Measurements from ENCODE around the gene CARD8.
"Not testable (repeated sequence)": the region's sequence is repeated elsewhere in the genome, so short reads cannot be mapped to it uniquely, and the experiment has no call there.

CARD8 gene

GRCh38 chr19:48260359-48260714, 4.6 kb upstream of the CARD8 start:
- DNase-seq, result not testable (repeated sequence)

GRCh38 chr19:48258992-48259391, 3.3 kb upstream of the CARD8 start:
- not testable (repeated sequence) for DNase-seq

- DNase-seq, result peak; percentile 6
Measured at GRCh38 chr19:48258350-48258749, 2.6 kb upstream of the CARD8 start.

- no peak for DNase-seq
Measured at GRCh38 chr19:48254529-48254970, 1.2 kb downstream of the CARD8 start.

- DNase-seq, result no peak
Measured at GRCh38 chr19:48253999-48254398, 1.7 kb downstream of the CARD8 start.

- no peak for DNase-seq
Measured at GRCh38 chr19:48252609-48253008, 3.1 kb downstream of the CARD8 start.

GRCh38 chr19:48250290-48251025, 5.3 kb downstream of the CARD8 start:
- no peak for DNase-seq

- peak; percentile 56 for DNase-seq
Measured at GRCh38 chr19:48249502-48250014, 6.2 kb downstream of the CARD8 start.

- no peak for DNase-seq
Measured at GRCh38 chr19:48248081-48248833, 7.5 kb downstream of the CARD8 start.

- DNase-seq, result no peak
Measured at GRCh38 chr19:48247212-48247611, 8.5 kb downstream of the CARD8 start.

GRCh38 chr19:48246101-48246500, 9.6 kb downstream of the CARD8 start:
- no peak for DNase-seq

GRCh38 chr19:48244281-48244680, 11.4 kb downstream of the CARD8 start:
- DNase-seq, result no peak

GRCh38 chr19:48241771-48242170, 13.9 kb downstream of the CARD8 start:
- not testable (repeated sequence) for DNase-seq

GRCh38 chr19:48239582-48240141, 16.1 kb downstream of the CARD8 start:
- DNase-seq, result no peak

- DNase-seq, result no peak
Measured at GRCh38 chr19:48239120-48239519, 16.6 kb downstream of the CARD8 start.

- no peak for DNase-seq
Measured at GRCh38 chr19:48237057-48237456, 18.7 kb downstream of the CARD8 start.

- no peak for DNase-seq
Measured at GRCh38 chr19:48230555-48231129, 25.1 kb downstream of the CARD8 start.

GRCh38 chr19:48221628-48222027, 34.1 kb downstream of the CARD8 start:
- no peak for DNase-seq

- DNase-seq, result not testable (repeated sequence)
Measured at GRCh38 chr19:48220784-48221183, 34.9 kb downstream of the CARD8 start.

- DNase-seq, result no peak
Measured at GRCh38 chr19:48218997-48219396, 36.7 kb downstream of the CARD8 start.

- no peak for DNase-seq
Measured at GRCh38 chr19:48216933-48217332, 38.8 kb downstream of the CARD8 start.

- no peak for DNase-seq
Measured at GRCh38 chr19:48213959-48214358, 41.8 kb downstream of the CARD8 start.

GRCh38 chr19:48210005-48210404, 45.7 kb downstream of the CARD8 start:
- no peak for DNase-seq
